A673 (cell line): Measurements from ENCODE around the gene WNT11. TPM values are rescaled to one million over a fixed set of nuclear protein-coding genes. Genes with fewer than 3 reads are reported as not detected.

ENCODE experiments used
- BruUV-seq: library from RNA; stranded (reverse); fragments of 400-500 nt; replicated peaks from 2 replicates; lab custom pipeline; 2021; lab: Mats Ljungman, UMichigan
- CTCF ChIA-PET: fragments of 300-600 bp; sonication (Branson Sonifier 250); formaldehyde crosslinking; loops from one replicate; lab custom pipeline; 2022; ENCODE audit warnings: antibody characterized with exemption; lab: Charles Lee
- POLR2A ChIA-PET: fragments of 300-600 bp; sonication (Branson Sonifier 250); formaldehyde crosslinking; loops from one replicate; lab custom pipeline; 2022; ENCODE audit warnings: antibody characterized with exemption; ENCODE audit not compliant: low non-redundant PET; lab: Charles Lee
- DNase-seq: peaks from one replicate; pipeline ENCODE4 v3.0.0-alpha.2; 2015; ENCODE audit warnings: low spot score
- H3K27ac ChIP-seq: fragments of 200-600 bp; sonication (generic); 2 replicates; pipeline ENCODE4 v1.5.1; 2016; ENCODE audit warnings: mixed run types, low read depth, mild to moderate bottlenecking, mixed read lengths, antibody characterized with exemption, low read length; ENCODE audit not compliant: poor library complexity, severe bottlenecking
- H3K27me3 ChIP-seq: fragments of 200-600 bp; sonication (generic); replicated peaks from 2 replicates; pipeline ENCODE4 v1.6.1; 2017; ENCODE audit warnings: mixed run types, low read depth, mild to moderate bottlenecking, mixed read lengths, antibody characterized with exemption, low read length; ENCODE audit not compliant: insufficient read depth, poor library complexity
- H3K36me3 ChIP-seq: fragments of 200-600 bp; sonication (generic); 2 replicates; pipeline ENCODE4 v1.6.1; 2016; ENCODE audit warnings: mixed run types, mild to moderate bottlenecking, mixed read lengths, antibody characterized with exemption, low read length; ENCODE audit not compliant: insufficient read depth, poor library complexity, severe bottlenecking
- H3K4me1 ChIP-seq: fragments of 200-600 bp; sonication (generic); 2 replicates; pipeline ENCODE4 v1.6.1; 2017; ENCODE audit warnings: mixed run types, mild to moderate bottlenecking, mixed read lengths, antibody characterized with exemption, low read length; ENCODE audit not compliant: insufficient read depth, poor library complexity, severe bottlenecking
- H3K4me3 ChIP-seq: fragments of 200-600 bp; sonication (generic); 2 replicates; pipeline ENCODE4 v1.5.1; 2016; ENCODE audit warnings: low read depth, mixed run types, mild to moderate bottlenecking, mixed read lengths, low read length; ENCODE audit not compliant: poor library complexity, severe bottlenecking
- H3K9me3 ChIP-seq: fragments of 200-600 bp; sonication (generic); 2 replicates; pipeline ENCODE4 v1.6.1; 2016; ENCODE audit warnings: mixed run types, low read depth, mild to moderate bottlenecking, mixed read lengths, antibody characterized with exemption, low read length; ENCODE audit not compliant: poor library complexity, severe bottlenecking
- CTCF ChIP-seq: fragments of 300-800, 200-600 bp; sonication (generic); conservative IDR thresholded peaks from 2 replicates; pipeline ENCODE4 v1.5.1; 2017; ENCODE audit warnings: low read depth, mild to moderate bottlenecking, antibody characterized with exemption, low read length, moderate library complexity, mixed read lengths
- EZH2 ChIP-seq: fragments of 200-600 bp; sonication (generic); IDR thresholded peaks from 2 replicates; pipeline ENCODE4 v1.6.1; 2017; ENCODE audit warnings: borderline replicate concordance, low read depth, mild to moderate bottlenecking, mixed read lengths, antibody characterized with exemption, low read length; ENCODE audit not compliant: poor library complexity, severe bottlenecking
- intact Hi-C: fragments of 100-400 bp; cut with micrococcal nuclease; formaldehyde crosslinking; loops from one replicate; pipeline ENCODE4 v1.10.0; 2022; ENCODE audit not compliant: unreplicated experiment
- total RNA-seq: library from RNA; stranded (reverse); gene quantifications from 2 replicates; pipeline ENCODE4 v1.2.3, GENCODE V29; 2021

The WNT11 gene
- total RNA-seq, 1 experiment from 2014 or later = 1.2 TPM

DNA sequence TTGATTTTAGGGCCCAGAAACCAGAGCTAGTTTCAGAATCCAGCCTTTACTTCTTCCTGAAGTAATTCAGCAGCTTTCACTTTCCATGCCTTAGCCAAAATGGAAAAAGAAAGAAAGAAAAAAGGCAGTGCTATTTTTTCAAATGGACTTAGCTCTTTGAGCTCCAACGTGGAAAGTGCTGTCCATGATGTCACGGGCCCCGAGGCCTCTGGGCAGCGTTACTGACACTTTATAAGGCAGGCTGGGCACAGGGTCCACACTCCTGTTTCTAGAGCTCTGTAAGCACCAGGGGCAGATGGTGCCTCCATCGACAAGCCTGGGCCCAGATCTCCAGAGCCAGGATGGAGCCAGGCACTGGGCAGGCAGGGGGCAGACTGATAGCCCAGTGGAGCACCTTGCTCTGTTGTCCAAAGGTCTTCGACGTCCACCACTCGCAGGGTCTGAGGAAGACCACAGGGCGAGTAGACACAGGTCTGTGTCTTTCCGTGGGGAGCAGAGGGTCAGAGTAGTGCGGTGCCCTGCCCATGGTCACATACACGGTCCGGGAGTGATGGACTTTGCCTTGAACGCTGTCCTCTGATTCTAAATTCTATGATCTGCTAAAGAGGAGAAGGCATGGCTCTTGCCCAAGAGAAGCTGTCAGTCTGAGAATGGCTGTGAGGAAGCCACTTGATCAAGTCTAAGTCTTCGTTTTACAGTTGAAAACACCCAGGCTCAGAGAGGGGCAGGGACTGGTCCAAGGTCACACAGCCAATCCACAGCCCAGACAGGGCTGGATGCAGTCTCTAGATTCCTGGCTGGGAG lies 22.0 kb upstream of the WNT11 start:
- Histone ChIP-seq H3K4me3 (no peak overlapping the region), H3K27me3 (no peaks in the 10 kb centered on the region), H3K9me3 (no peaks in the 10 kb centered on the region), H3K4me1 (no peaks in the 10 kb centered on the region), H3K36me3 (no peaks in the 10 kb centered on the region), H3K27ac (no peak overlapping the region)
- no peak for TF ChIP-seq CTCF
- no peak for TF ChIP-seq EZH2
- no TSS peak for BruUV-seq
- ChIA-PET CTCF (no interaction called here), POLR2A (no interaction called here)
- intact Hi-C loops = no loop called here
- no peak for DNase-seq

DNA sequence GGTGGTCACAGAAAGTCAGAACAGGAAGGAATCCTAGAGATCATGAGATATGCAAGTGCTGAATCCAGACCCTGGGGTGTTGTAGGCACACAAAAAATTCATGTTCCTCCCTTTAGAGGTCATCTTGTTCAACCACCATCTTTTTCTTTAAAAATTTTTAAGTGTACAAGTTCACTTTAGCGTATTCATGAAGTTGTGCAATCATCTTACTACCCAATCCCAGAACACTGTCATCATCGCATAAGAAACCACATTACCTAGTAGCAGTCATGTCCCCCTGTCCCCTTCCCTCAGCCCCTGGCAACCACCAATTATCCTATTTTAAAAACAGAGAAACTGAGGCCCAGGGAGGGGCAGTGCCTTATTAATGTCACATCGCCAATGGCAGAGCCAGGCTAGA lies 20.3 kb upstream of the WNT11 start:
- ChIA-PET CTCF (no interaction called here), POLR2A (no interaction called here)
- TF ChIP-seq EZH2 = no peak
- TF ChIP-seq CTCF = no peak
- no peak for DNase-seq
- H3K4me3 ChIP-seq = no peak overlapping the region
- no peak overlapping the region for H3K27ac ChIP-seq
- no peaks in the 10 kb centered on the region for H3K9me3 ChIP-seq
- no peaks in the 10 kb centered on the region for H3K4me1 ChIP-seq
- BruUV-seq = no TSS peak
- intact Hi-C loops = no loop called here
- H3K27me3 ChIP-seq = no peaks in the 10 kb centered on the region
- no peaks in the 10 kb centered on the region for H3K36me3 ChIP-seq

DNA sequence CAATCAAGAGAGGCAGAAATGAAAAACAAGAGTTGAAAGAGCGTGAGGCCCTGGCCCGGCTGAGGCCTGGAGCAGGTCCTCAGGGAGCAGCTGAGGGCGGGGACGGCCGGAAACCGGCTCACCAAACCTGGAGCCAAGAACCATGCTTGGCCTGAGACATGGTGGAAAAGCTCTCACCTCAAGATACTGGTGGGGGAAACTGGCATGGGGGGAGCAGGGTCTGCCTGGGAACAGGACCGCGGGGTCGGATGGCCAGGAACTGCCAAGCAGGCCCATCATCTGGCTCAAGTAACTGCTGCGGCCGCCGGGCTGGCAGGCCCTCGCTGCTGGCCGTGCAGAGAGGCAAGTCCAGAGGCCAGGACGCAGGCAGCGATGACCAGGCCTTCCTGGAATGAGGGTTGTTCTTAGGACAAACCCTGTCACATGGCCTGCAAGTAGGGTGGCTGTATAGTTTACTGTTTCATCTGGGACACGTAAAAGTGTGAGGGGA lies 18.9 kb upstream of the WNT11 start:
- intact Hi-C loops = no loop called here
- BruUV-seq = no TSS peak

More for the DNA sequence above, 18.9 kb upstream of the WNT11 start:
- no peak overlapping the region for H3K27ac ChIP-seq
- H3K4me1 ChIP-seq = no peaks in the 10 kb centered on the region
- H3K27me3 ChIP-seq = no peaks in the 10 kb centered on the region
- H3K4me3 ChIP-seq = no peak overlapping the region
- H3K9me3 ChIP-seq = no peaks in the 10 kb centered on the region
- ChIA-PET CTCF (no interaction called here), POLR2A (no interaction called here)
- DNase-seq = no peak
- H3K36me3 ChIP-seq = no peaks in the 10 kb centered on the region
- TF ChIP-seq EZH2 (no peak), CTCF (no peak)
